ENCODE measurements around the gene PFKFB4. TPM values are rescaled to one million over a fixed set of nuclear protein-coding genes. Genes with fewer than 3 reads are reported as not detected.

Gene PFKFB4
- total and polyA plus RNA-seq, 2 donors (not counting 1 experiment from before 2014, with no cell fraction given), result 1.3 to 3.3 TPM

- Histone ChIP-seq H2AFZ (ENCODE audit: insufficient read depth, low read depth, low read length, poor library complexity, severe bottlenecking) (peak within 1 kb of the TSS; percentile 89), H3K9ac (ENCODE audit: low read length) (peak within 1 kb of the TSS; percentile 79), H3K4me1 (ENCODE audit: control insufficient read depth in 2 of 2, insufficient read depth in 2 of 2, low read length in 2 of 2) (peaks cover 14 to 25% of the 10 kb centered on the region in 2 donors), H3K4me2 (replicated peaks; ENCODE audit: low read depth, low read length, poor library complexity, severe bottlenecking) (peak within 1 kb of the TSS; percentile 98), H3K4me3 (ENCODE audit: control extremely low read depth in 1 of 5, extremely low read depth in 1 of 5, insufficient read depth in 1 of 5, low read depth in 2 of 5, low read length in 4 of 5) (peak within 1 kb of the TSS; percentile 40 to 75 (median 64)), H3K79me2 (ENCODE audit: control insufficient read depth, insufficient read depth, low read length) (no peaks in the 10 kb centered on the region), H3K9me3 (ENCODE audit: control extremely low read depth in 1 of 3, control insufficient read depth in 2 of 3, insufficient read depth in 1 of 3, low read length in 2 of 3) (no peaks in the 10 kb centered on the region), H4K20me1 (ENCODE audit: control insufficient read depth, insufficient read depth, low read length, poor library complexity, severe bottlenecking) (no peaks in the 10 kb centered on the region), H3K27ac (ENCODE audit: low read length in 2 of 2) (peak within 1 kb of the TSS; percentile 52 to 76), H3K36me3 (replicated peaks in 1 of 2; ENCODE audit: control extremely low read depth in 1 of 2, control insufficient read depth in 1 of 2, extremely low read depth in 1 of 2, insufficient read depth in 2 of 2, low read length in 1 of 2) (no peaks in the 10 kb centered on the region), H3K27me3 (replicated peaks in 1 of 4; ENCODE audit: control extremely low read depth in 1 of 4, control insufficient read depth in 3 of 4, insufficient read depth in 4 of 4, low read length in 3 of 4) (no peaks in the 10 kb centered on the region)
- Mint-ChIP-seq H3K9me3 (ENCODE audit: insufficient read depth) (no peaks in the 10 kb centered on the region), H3K4me1 (peaks cover 27% of the 10 kb centered on the region), H3K27ac (peak within 1 kb of the TSS; percentile 79), H3K4me3 (peak within 1 kb of the TSS; percentile 79), H3K27me3 (no peaks in the 10 kb centered on the region)
- no peak for TF ChIP-seq EZH2 (IDR thresholded peaks at IDR 0.05; ENCODE audit: borderline replicate concordance, insufficient read depth, low read depth, low read length, poor library complexity, severe bottlenecking)
- TF ChIP-seq CTCF (IDR thresholded peaks at IDR 0.05), result no peak
- 5% methylated on average over 66 of the region's 66 CpGs for whole genome bisulfite sequencing (ENCODE audit: insufficient coverage)
- peak; percentile 66 for ATAC-seq (ENCODE audit: low read depth)
- intact Hi-C loops (cut with micrococcal nuclease), result no loop called here
- ChIA-PET POLR2A (interaction anchor here (0.6 to 1.6 kb wide), 4 partner anchors 22 to 38 kb away, joined by 3 to 6 read pairs (median 6); a partner anchor contains a TSS), CTCF (interaction anchor here (1.1 to 10.6 kb wide), 5 partner anchors 12 to 104 kb away, joined by 3 to 240 read pairs (median 16); a partner anchor contains a TSS)
- DNase-seq, result peak; percentile 65
Observed at GRCh38 chr3:48504051-48504946, 52.3 kb downstream of the PFKFB4 start, which contains the start of gene SHISA5. Gene SHISA5 (minus strand): TSS chr3:48504174. CDS start chr3:48504094, 80 bp downstream.

All from B cell (primary cell).